ENCODE results near the gene INF2.

GRCh38 chr14:104769324-104770071 is 80.1 kb downstream of the INF2 start:
- no peak for TF ChIP-seq MAX (IDR thresholded peaks at IDR 0.05)
- no peak for TF ChIP-seq CEBPB (IDR thresholded peaks at IDR 0.05)
- TF ChIP-seq EP300 (IDR thresholded peaks at IDR 0.05; ENCODE audit: borderline replicate concordance), result no peak
- TF ChIP-seq RAD21 (IDR thresholded peaks at IDR 0.05; ENCODE audit: low read depth), result no peak

Measured in Ishikawa (cell line).